T-helper 2 cell treated with Interferon-gamma antibody and Interleukin-4, amounts not matched to agents 5 μg/mL and 100 μg/mL, for 36 hours (primary cell): ENCODE measurements around the gene FLAD1.
A peak's percentile ranks its signal among the peaks of the same experiment; 100 is the strongest.
"Not testable (repeated sequence)": the region's sequence is repeated elsewhere in the genome, so short reads cannot be mapped to it uniquely, and the experiment has no call there.

Experiments
- DNase-seq: peaks from one replicate; pipeline ENCODE4 v3.0.0; 2021; ENCODE audit warnings: low spot score
- H3K27ac Mint-ChIP-seq: one replicate; pipeline ENCODE4 v1.8.0; 2021; ENCODE audit warnings: mild to moderate bottlenecking, mixed read lengths
- H3K27me3 Mint-ChIP-seq: one replicate; pipeline ENCODE4 v1.8.0; 2021; ENCODE audit warnings: low read depth, mixed read lengths
- H3K36me3 Mint-ChIP-seq: one replicate; pipeline ENCODE4 v1.8.0; 2021; ENCODE audit warnings: low read depth, mixed read lengths
- H3K4me1 Mint-ChIP-seq: one replicate; pipeline ENCODE4 v1.8.0; 2021; ENCODE audit warnings: low read depth, mixed read lengths
- H3K4me3 Mint-ChIP-seq: one replicate; pipeline ENCODE4 v1.8.0; 2022; ENCODE audit warnings: mild to moderate bottlenecking, moderate library complexity, mixed read lengths
- H3K9me3 Mint-ChIP-seq: one replicate; pipeline ENCODE4 v1.8.0; 2021; ENCODE audit warnings: mixed read lengths

Gene FLAD1

DNA sequence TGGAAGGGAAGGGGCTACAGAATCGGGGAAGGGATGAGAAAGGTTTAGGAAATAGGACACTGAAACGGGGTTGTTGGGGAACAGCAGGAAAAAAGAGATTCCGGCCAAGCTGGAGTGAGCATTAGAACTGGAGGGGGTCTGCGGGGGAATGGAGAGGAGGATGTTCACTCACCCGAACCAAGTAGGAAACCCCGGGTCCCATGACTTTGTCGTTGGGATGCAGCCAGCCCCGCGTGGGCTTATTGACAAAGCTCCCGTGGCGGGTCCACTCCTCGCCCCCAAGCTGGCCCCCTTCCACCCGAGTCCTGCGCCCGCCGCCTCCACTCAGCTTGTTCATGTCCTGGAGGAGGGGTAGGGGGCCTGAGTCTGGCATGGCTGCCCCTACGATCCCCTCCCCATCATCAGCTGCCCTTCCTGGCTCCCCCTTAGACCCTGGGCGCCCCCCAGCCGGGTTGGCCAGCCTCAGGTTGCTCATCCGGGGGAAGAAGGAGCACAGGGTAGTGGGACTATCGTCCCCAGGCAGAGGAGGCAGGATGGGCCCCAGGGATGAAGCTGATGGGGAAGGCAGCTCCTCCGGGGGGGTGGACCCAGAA lies 13.2 kb upstream of the FLAD1 start:
- no peak for DNase-seq
- peaks cover 44% of the 10 kb centered on the region for H3K36me3 Mint-ChIP-seq
- no peaks in the 10 kb centered on the region for H3K27me3 Mint-ChIP-seq
- H3K27ac Mint-ChIP-seq, result no peak overlapping the region
- peaks cover 28% of the 10 kb centered on the region for H3K4me1 Mint-ChIP-seq
- peak overlapping the region; percentile 33 for H3K4me3 Mint-ChIP-seq
- H3K9me3 Mint-ChIP-seq, result no peaks in the 10 kb centered on the region

DNA sequence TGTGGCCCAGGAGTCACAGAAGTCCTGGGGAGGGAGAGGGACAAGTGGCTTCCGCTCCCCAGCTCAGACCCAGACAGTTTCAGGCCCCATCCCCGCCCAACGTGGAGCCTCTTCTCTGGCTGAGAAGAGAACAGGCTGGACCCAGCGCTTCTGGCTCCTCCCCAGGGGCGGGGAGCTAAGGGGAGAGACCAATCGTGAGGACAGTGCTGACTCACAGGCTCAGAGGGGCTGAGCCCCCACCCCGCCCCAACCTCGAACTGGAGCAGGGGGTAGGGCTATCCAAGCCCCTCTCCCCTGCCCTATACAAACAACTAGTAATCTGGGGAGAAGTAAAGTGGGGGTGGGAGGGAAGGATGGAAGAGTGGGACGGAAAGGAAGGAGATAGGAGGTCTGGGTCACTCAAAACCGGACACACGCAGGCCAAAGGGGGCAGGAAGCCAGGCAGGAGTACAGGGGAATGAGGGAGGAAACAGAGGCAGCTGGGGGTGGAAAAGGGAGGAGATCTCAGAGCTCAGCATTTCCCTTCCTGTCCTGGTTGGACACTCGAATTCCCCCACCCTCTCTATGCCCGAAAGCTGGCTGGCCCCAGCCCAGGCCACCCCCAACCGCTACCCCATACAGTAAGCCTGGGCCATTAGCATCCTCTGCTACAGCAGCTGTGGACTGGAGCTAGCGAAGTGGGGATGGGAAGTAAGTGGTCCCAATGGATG lies 12.4 kb upstream of the FLAD1 start, which contains the start of gene SHC1:
Gene SHC1 (minus strand): TSS at position 117 of the 710 bp plus-strand sequence. CDS start 221 bp downstream, outside the sequence.
- H3K36me3 Mint-ChIP-seq, result peaks cover 37% of the 10 kb centered on the region
- H3K4me3 Mint-ChIP-seq, result peak within 1 kb of the TSS; percentile 39
- H3K9me3 Mint-ChIP-seq, result no peaks in the 10 kb centered on the region
- H3K4me1 Mint-ChIP-seq, result peaks cover 28% of the 10 kb centered on the region
- DNase-seq, result peak; percentile 47
- H3K27ac Mint-ChIP-seq, result peak within 1 kb of the TSS; percentile 59
- no peaks in the 10 kb centered on the region for H3K27me3 Mint-ChIP-seq

DNA sequence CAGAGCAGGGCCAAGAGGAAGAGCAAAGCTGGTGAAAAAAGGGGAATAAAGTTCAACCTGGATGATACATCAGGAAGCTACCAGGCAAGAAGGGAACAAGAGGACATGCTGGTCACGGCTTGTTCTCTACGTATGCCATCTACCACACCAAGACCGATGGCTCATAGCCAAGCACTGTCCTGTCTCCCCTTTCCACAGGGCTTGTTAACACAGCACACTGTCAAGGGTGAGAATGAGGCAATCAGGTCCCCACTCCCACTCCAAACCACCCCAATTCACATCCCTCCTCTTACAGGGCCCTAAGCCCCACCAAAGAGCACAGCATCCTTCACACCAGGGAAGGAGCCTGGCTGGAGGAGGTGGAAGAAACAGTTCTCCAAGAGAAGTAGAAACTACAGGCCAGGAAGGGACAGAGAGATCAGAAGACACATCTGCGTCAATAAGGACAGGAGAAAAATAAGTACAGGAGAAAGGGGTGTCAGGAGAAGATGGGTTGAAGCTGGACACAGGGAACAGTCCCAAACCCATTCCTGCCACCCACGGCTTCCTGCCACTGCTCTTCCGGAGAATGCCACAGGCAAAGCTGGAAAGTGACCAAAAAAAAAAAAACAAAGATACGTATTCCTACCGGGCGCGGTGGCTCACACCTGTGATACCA lies 11.7 kb upstream of the FLAD1 start:
- Mint-ChIP-seq H3K27ac (peak overlapping the region; percentile 59), H3K27me3 (no peaks in the 10 kb centered on the region), H3K36me3 (peaks cover 35% of the 10 kb centered on the region), H3K9me3 (no peaks in the 10 kb centered on the region), H3K4me1 (peaks cover 31% of the 10 kb centered on the region), H3K4me3 (peak overlapping the region; percentile 39)
- no peak for DNase-seq

DNA sequence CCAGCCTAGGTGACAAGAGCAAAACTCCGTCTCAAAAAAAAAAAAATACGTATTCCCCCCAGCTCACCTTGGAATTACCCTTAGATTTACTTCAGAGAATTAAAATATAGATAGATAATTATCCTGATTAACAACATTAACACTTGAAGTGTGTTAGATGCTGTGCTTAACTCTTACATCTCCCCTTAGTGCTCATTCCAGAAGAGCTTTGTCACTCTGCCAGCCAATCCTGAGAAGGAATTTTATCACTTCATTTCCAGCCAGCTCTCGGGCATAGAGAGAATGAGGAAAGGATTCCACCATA lies 11.0 kb upstream of the FLAD1 start:
- peak overlapping the region; percentile 78 for H3K27ac Mint-ChIP-seq
- peaks cover 28% of the 10 kb centered on the region for H3K36me3 Mint-ChIP-seq
- no peaks in the 10 kb centered on the region for H3K27me3 Mint-ChIP-seq
- H3K4me1 Mint-ChIP-seq, result peaks cover 34% of the 10 kb centered on the region
- no peak for DNase-seq
- H3K9me3 Mint-ChIP-seq, result no peaks in the 10 kb centered on the region
- H3K4me3 Mint-ChIP-seq, result no peak overlapping the region

- no peak for DNase-seq
- H3K4me1 Mint-ChIP-seq, result peaks cover 38% of the 10 kb centered on the region
- no peak overlapping the region for H3K4me3 Mint-ChIP-seq
- no peaks in the 10 kb centered on the region for H3K9me3 Mint-ChIP-seq
- H3K27me3 Mint-ChIP-seq, result no peaks in the 10 kb centered on the region
- H3K36me3 Mint-ChIP-seq, result peaks cover 26% of the 10 kb centered on the region
- H3K27ac Mint-ChIP-seq, result peak overlapping the region; percentile 78
These were observed 10.4 kb upstream of the FLAD1 start for GRCh38 chr1:154972517-154973343.

DNA sequence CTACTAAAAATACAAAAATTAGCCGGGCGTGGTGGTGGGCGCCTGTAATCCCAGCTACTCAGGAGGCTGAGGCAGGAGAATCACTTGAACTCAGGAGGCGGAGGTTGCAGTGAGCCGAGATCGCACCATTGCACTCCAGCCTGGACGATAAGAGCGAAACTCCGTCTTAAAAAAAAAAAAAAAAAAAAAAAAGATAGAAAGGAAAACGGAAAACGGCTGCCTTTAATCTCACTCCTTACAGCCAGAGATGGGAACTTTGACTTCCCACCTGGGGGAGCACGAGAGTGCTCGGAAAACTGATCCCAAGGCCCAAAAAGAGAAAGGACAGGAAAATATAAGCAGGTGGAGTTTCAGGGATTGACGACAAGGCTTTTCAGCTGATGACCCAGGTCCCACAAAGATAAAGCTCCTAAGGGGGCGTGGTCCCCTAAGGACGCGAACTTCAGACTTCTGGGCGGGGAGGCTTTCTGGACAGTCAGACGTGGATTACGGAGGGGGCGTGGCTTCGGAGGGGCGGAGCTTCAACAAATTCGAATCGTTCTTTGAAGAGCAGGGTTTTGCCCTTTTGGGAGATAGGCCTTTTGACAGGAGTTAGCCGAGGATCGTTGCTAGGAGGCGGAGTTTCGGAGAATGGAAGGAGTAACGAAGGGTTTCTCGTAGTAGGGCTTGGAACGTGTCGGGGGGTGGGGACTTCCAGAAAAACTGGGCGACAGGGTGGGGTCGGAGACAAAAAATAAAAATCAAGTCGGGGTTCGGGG lies 9.6 kb upstream of the FLAD1 start:
- H3K4me3 Mint-ChIP-seq, result no peak overlapping the region
- no peaks in the 10 kb centered on the region for H3K9me3 Mint-ChIP-seq
- no peak overlapping the region for H3K27ac Mint-ChIP-seq
- H3K27me3 Mint-ChIP-seq, result no peaks in the 10 kb centered on the region
- peaks cover 24% of the 10 kb centered on the region for H3K36me3 Mint-ChIP-seq
- peak; percentile 92 for DNase-seq
- H3K4me1 Mint-ChIP-seq, result peaks cover 34% of the 10 kb centered on the region

- no peaks in the 10 kb centered on the region for H3K27me3 Mint-ChIP-seq
- peaks cover 20% of the 10 kb centered on the region for H3K36me3 Mint-ChIP-seq
- no peaks in the 10 kb centered on the region for H3K9me3 Mint-ChIP-seq
- peaks cover 36% of the 10 kb centered on the region for H3K4me1 Mint-ChIP-seq
- DNase-seq, result peak; percentile 96
- H3K27ac Mint-ChIP-seq, result no peak within 1 kb of the TSS
- no peak within 1 kb of the TSS for H3K4me3 Mint-ChIP-seq
These were observed 8.9 kb upstream of the FLAD1 start, which contains the start of gene CKS1B for GRCh38 chr1:154974102-154974807. CKS1B (plus strand) TSS chr1:154974681; CDS start chr1:154974746, 65 bp downstream.

GRCh38 chr1:154974808-154975408 lies 8.2 kb upstream of the FLAD1 start:
- H3K27me3 Mint-ChIP-seq, result no peaks in the 10 kb centered on the region
- no peaks in the 10 kb centered on the region for H3K9me3 Mint-ChIP-seq
- peaks cover 19% of the 10 kb centered on the region for H3K36me3 Mint-ChIP-seq

GRCh38 chr1:154975409-154976059 lies 7.6 kb upstream of the FLAD1 start:
- DNase-seq, result peak; percentile 77
- Mint-ChIP-seq H3K9me3 (no peaks in the 10 kb centered on the region), H3K4me3 (no peak overlapping the region), H3K27me3 (no peaks in the 10 kb centered on the region), H3K4me1 (peaks cover 34% of the 10 kb centered on the region), H3K27ac (no peak overlapping the region), H3K36me3 (peaks cover 19% of the 10 kb centered on the region)

More at GRCh38 chr1:154974808-154975408, 8.2 kb upstream of the FLAD1 start:
- H3K4me1 Mint-ChIP-seq, result peaks cover 34% of the 10 kb centered on the region
- peak; percentile 97 for DNase-seq
- no peak overlapping the region for H3K4me3 Mint-ChIP-seq
- H3K27ac Mint-ChIP-seq, result no peak overlapping the region

- not testable (repeated sequence) for DNase-seq, H3K9me3 Mint-ChIP-seq, H3K27me3 Mint-ChIP-seq
- Mint-ChIP-seq H3K4me1 (peaks cover 19% of the 10 kb centered on the region), H3K36me3 (peaks cover 17% of the 10 kb centered on the region), H3K27ac (peak overlapping the region; percentile 12), H3K4me3 (peak overlapping the region; percentile 12)
These were observed 5.4 kb upstream of the FLAD1 start for GRCh38 chr1:154977762-154978161.

- peaks cover 17% of the 10 kb centered on the region for H3K36me3 Mint-ChIP-seq
- no peaks in the 10 kb centered on the region for H3K27me3 Mint-ChIP-seq
- H3K9me3 Mint-ChIP-seq, result no peaks in the 10 kb centered on the region
- no peak for DNase-seq
- peaks cover 16% of the 10 kb centered on the region for H3K4me1 Mint-ChIP-seq
- H3K27ac Mint-ChIP-seq, result no peak overlapping the region
- no peak overlapping the region for H3K4me3 Mint-ChIP-seq
These were observed 4.8 kb upstream of the FLAD1 start for GRCh38 chr1:154978360-154978759.

DNA sequence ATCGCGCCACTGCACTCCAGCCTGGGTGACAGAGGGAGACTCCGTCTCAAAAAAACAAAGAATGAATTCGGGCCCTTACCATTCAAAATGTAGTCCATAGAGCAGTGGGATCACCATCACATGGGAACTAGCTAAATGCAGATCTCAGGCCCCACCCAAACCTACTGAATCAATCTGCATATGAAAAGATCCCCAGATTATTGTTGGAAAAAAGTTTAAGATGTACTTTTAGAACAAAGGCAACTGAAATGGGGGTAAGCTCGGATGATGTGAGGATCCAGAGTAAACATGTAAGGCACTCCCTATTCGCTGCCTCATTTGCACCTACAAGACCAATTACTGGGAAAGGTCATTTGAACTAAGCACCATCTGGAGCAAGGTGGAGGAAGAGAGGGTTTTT lies 803 bp upstream of the FLAD1 start:
- no peak for DNase-seq
- no peak overlapping the region for H3K4me3 Mint-ChIP-seq
- no peak overlapping the region for H3K27ac Mint-ChIP-seq
- no peaks in the 10 kb centered on the region for H3K9me3 Mint-ChIP-seq
- H3K4me1 Mint-ChIP-seq, result peaks cover 15% of the 10 kb centered on the region
- no peaks in the 10 kb centered on the region for H3K27me3 Mint-ChIP-seq
- peaks cover 23% of the 10 kb centered on the region for H3K36me3 Mint-ChIP-seq
